ENCODE data around the gene PRAMEF27.
"Not testable (repeated sequence)": the region's sequence is repeated elsewhere in the genome, so short reads cannot be mapped to it uniquely, and the experiment has no call there.

Gene PRAMEF27

GRCh38 chr1:13056475-13056874, at the start of gene PRAMEF27:
TSS of gene PRAMEF27 (minus strand) at chr1:13056575. CDS start at chr1:13053659, 2,916 bp downstream.
- not testable (repeated sequence) for H3K4me3 ChIP-seq (ENCODE audit: low read length)

GRCh38 chr1:13070474-13070873, 14.1 kb upstream of the PRAMEF27 start, which contains the start of gene PRAMEF25:
TSS of gene PRAMEF25 (plus strand) at chr1:13070774. CDS start at chr1:13073694, 2,920 bp downstream.
- H3K4me3 ChIP-seq (ENCODE audit: low read length), result not testable (repeated sequence)

GRCh38 chr1:13019846-13020245, 36.5 kb downstream of the PRAMEF27 start:
- not testable (repeated sequence) for H3K4me3 ChIP-seq (ENCODE audit: low read length)

GRCh38 chr1:13011932-13012331, 44.4 kb downstream of the PRAMEF27 start:
- H3K4me3 ChIP-seq (ENCODE audit: low read length), result not testable (repeated sequence)

- H3K4me3 ChIP-seq (ENCODE audit: low read length), result not testable (repeated sequence)
These were observed 47.0 kb downstream of the PRAMEF27 start for GRCh38 chr1:13009348-13009747.

- not testable (repeated sequence) for H3K4me3 ChIP-seq (ENCODE audit: low read length)
These were observed 50.6 kb downstream of the PRAMEF27 start for GRCh38 chr1:13005732-13006131.
